HG03064 (cell line): ENCODE data around the gene TMEM130.
"Not testable (repeated sequence)": the region's sequence is repeated elsewhere in the genome, so short reads cannot be mapped to it uniquely, and the experiment has no call there.

Experiments
- ATAC-seq: cut with Tn5 transposase; IDR thresholded peaks from one replicate; pipeline ENCODE4 v1.9.1; 2021; ENCODE audit warnings: low read depth; ENCODE audit not compliant: unreplicated experiment

Gene TMEM130

GRCh38 chr7:98842552-98842951 lies 27.3 kb downstream of the TMEM130 start:
- ATAC-seq, result not testable (repeated sequence)

GRCh38 chr7:98841179-98841997 lies 28.4 kb downstream of the TMEM130 start:
- no peak for ATAC-seq

GRCh38 chr7:98840722-98841121 lies 29.1 kb downstream of the TMEM130 start:
- ATAC-seq, result no peak

GRCh38 chr7:98840096-98840495 lies 29.7 kb downstream of the TMEM130 start:
- ATAC-seq, result no peak

GRCh38 chr7:98837630-98837972 lies 32.2 kb downstream of the TMEM130 start:
- ATAC-seq, result no peak

- no peak for ATAC-seq
Observed at GRCh38 chr7:98836811-98837629, 32.8 kb downstream of the TMEM130 start.

GRCh38 chr7:98834949-98835348 lies 34.9 kb downstream of the TMEM130 start:
- ATAC-seq, result no peak

- no peak for ATAC-seq
Observed at GRCh38 chr7:98833022-98833421, 36.8 kb downstream of the TMEM130 start.

- ATAC-seq, result no peak
Observed at GRCh38 chr7:98831641-98832221, 38.1 kb downstream of the TMEM130 start.

- no peak for ATAC-seq
Observed at GRCh38 chr7:98830972-98831548, 38.8 kb downstream of the TMEM130 start.

- ATAC-seq, result no peak
Observed at GRCh38 chr7:98828368-98828767, 41.4 kb downstream of the TMEM130 start.

- no peak for ATAC-seq
Observed at GRCh38 chr7:98827258-98827657, 42.6 kb downstream of the TMEM130 start.

- no peak for ATAC-seq
Observed at GRCh38 chr7:98826811-98827231, 43.0 kb downstream of the TMEM130 start.

- no peak for ATAC-seq
Observed at GRCh38 chr7:98826387-98826786, 43.4 kb downstream of the TMEM130 start.

- no peak for ATAC-seq
Observed at GRCh38 chr7:98823226-98823625, 46.6 kb downstream of the TMEM130 start.

GRCh38 chr7:98821348-98821747 lies 48.5 kb downstream of the TMEM130 start:
- ATAC-seq, result no peak

- no peak for ATAC-seq
Observed at GRCh38 chr7:98816967-98817710, 52.7 kb downstream of the TMEM130 start.

- ATAC-seq, result no peak
Observed at GRCh38 chr7:98816241-98816640, 53.6 kb downstream of the TMEM130 start.

GRCh38 chr7:98815313-98815712 lies 54.5 kb downstream of the TMEM130 start:
- ATAC-seq, result no peak

GRCh38 chr7:98811299-98811698 lies 58.5 kb downstream of the TMEM130 start:
- no peak for ATAC-seq
